ENCODE results near the gene PVALEF. TPM values are rescaled to one million over a fixed set of nuclear protein-coding genes. Genes with fewer than 3 reads are reported as not detected.

Gene PVALEF
- polyA plus RNA-seq, 1 of the 3 experiments (the other 2 are of a cell fraction): not detected

- Histone ChIP-seq H3K36me3 (replicated peaks in 1 of 2; ENCODE audit: control insufficient read depth in 1 of 2, insufficient read depth in 2 of 2, low read length in 1 of 2) (peaks cover 5 to 35% of the 10 kb centered on the region in 2 experiments), H2AFZ (ENCODE audit: low read depth) (no peak overlapping the region), H3K4me2 (no peak overlapping the region), H3K27me3 (ENCODE audit: insufficient read depth) (no peaks in the 10 kb centered on the region), H3K4me1 (ENCODE audit: control insufficient read depth in 1 of 2, insufficient read depth in 2 of 2, low read depth in 1 of 2, low read length in 1 of 2) (peaks cover 0 to 3% of the 10 kb centered on the region in 2 experiments; a peak in 1 of 4 replicates), H3K27ac (ENCODE audit: low read depth in 2 of 2, low read length in 1 of 2) (peak overlapping the region in 1 of 2 experiments; percentile 13; a peak in 1 of 4 replicates), H3K9me3 (no peaks in the 10 kb centered on the region), H3K79me2 (ENCODE audit: insufficient read depth) (no peaks in the 10 kb centered on the region), H3F3A (replicated peaks; ENCODE audit: insufficient read depth) (no peaks in the 10 kb centered on the region), H3K4me3 (ENCODE audit: low read depth in 2 of 2, low read length in 1 of 2) (no peak overlapping the region), H4K20me1 (ENCODE audit: insufficient read depth) (no peaks in the 10 kb centered on the region; the same call in 1 of the 2 replicates), H3K9ac (no peak overlapping the region), H3K9me2 (no peaks in the 10 kb centered on the region)
- 77% methylated on average over 18 of the region's 27 CpGs for WGBS (ENCODE audit: low lambda C conversion rate)
- TF ChIP-seq PBX3 (IDR thresholded peaks at IDR 0.05): no peak
- TF ChIP-seq MEF2A (IDR thresholded peaks at IDR 0.05; ENCODE audit: borderline replicate concordance, low read depth): no peak
- no peak for TF ChIP-seq ZBTB33 (IDR thresholded peaks at IDR 0.05; ENCODE audit: borderline replicate concordance, low read depth)
- TF ChIP-seq SIN3A (IDR thresholded peaks at IDR 0.05; ENCODE audit: borderline replicate concordance, low read depth, low read length): 0 out of 2 replicates have a peak, but pooled peaks have one; percentile 16
- TF ChIP-seq MXI1 (IDR thresholded peaks at IDR 0.05; ENCODE audit: low read depth, low read length): no peak
- no peak for TF ChIP-seq EZH2phosphoT487 (IDR thresholded peaks at IDR 0.05; ENCODE audit: borderline replicate concordance, low read depth)
- peak; percentile 75 for TF ChIP-seq RAD21 (IDR thresholded peaks at IDR 0.05; ENCODE audit: low read length)
- no peak for TF ChIP-seq RCOR1 (IDR thresholded peaks at IDR 0.05; ENCODE audit: low read length)
- peak; percentile 32; the same call in 1 of the 2 replicates for TF ChIP-seq GATA2 (CRISPR knock-in tag; IDR thresholded peaks at IDR 0.05)
- peak; percentile 67 for TF ChIP-seq SMC3 (IDR thresholded peaks at IDR 0.05; ENCODE audit: low read depth, low read length)
- TF ChIP-seq CTCF (IDR thresholded peaks at IDR 0.05): peak; percentile 73
- TF ChIP-seq GABPA (IDR thresholded peaks at IDR 0.05; ENCODE audit: low read depth): no peak
- TF ChIP-seq RFX5 (IDR thresholded peaks at IDR 0.05; ENCODE audit: low read length): no peak
- ChIA-PET POLR2A (interaction anchor here (0.6 kb wide), 1 partner anchor 54 kb away, joined by 3 read pairs; no protein-coding TSS in a partner anchor), CTCF (interaction anchor here (0.6 to 14.7 kb wide), 41 partner anchors 8 to 756 kb away, joined by 3 to 147 read pairs (median 5); partner anchors contain the start of genes NDUFAF8 and TEPSIN)
- DNase-seq: peak; percentile 91
Observed at GRCh38 chr17:81200695-81201580, 35.6 kb downstream of the PVALEF start.
